Loucy (cell line): ENCODE data around the gene FOSB.

Experiments
- H2AFZ ChIP-seq: fragments of 200-600 bp; sonication (generic); 2 replicates; pipeline ENCODE4 v1.6.0; 2016; ENCODE audit warnings: antibody characterized with exemption, mild to moderate bottlenecking, low read length, moderate library complexity
- H3F3A ChIP-seq: fragments of 200-600 bp; 2 replicates; pipeline ENCODE4 v1.6.0; 2016; ENCODE audit warnings: antibody characterized with exemption, low read depth, mild to moderate bottlenecking
- H3K27me3 ChIP-seq: fragments of 200-600 bp; sonication (generic); 2 replicates; pipeline ENCODE4 v1.6.1; 2014; ENCODE audit warnings: low read length, mild to moderate bottlenecking; ENCODE audit not compliant: insufficient read depth, poor library complexity, severe bottlenecking
- H3K36me3 ChIP-seq: fragments of 200-600 bp; sonication (generic); 2 replicates; pipeline ENCODE4 v1.6.1; 2016; ENCODE audit warnings: low read length; ENCODE audit not compliant: insufficient read depth
- H3K4me1 ChIP-seq: fragments of 200-600 bp; sonication (generic); 2 replicates; pipeline ENCODE4 v1.5.1; 2014; ENCODE audit warnings: low read length, mild to moderate bottlenecking; ENCODE audit not compliant: insufficient read depth, poor library complexity, severe bottlenecking
- H3K4me2 ChIP-seq: fragments of 200-600 bp; sonication (generic); 2 replicates; pipeline ENCODE4 v1.6.0; 2014; ENCODE audit warnings: antibody characterized with exemption, low read length, low read depth, mild to moderate bottlenecking; ENCODE audit not compliant: poor library complexity, severe bottlenecking
- H3K4me3 ChIP-seq: fragments of 200-600 bp; sonication (generic); 2 replicates; pipeline ENCODE4 v1.5.1; 2014; ENCODE audit warnings: low read length, mild to moderate bottlenecking, mixed read lengths; ENCODE audit not compliant: poor library complexity, severe bottlenecking
- H3K79me2 ChIP-seq: fragments of 200-600 bp; sonication (generic); 2 replicates; pipeline ENCODE4 v1.6.1; 2014; ENCODE audit warnings: low read length; ENCODE audit not compliant: insufficient read depth
- H3K9ac ChIP-seq: fragments of 200-600 bp; sonication (generic); 2 replicates; pipeline ENCODE4 v1.6.0; 2014; ENCODE audit warnings: mild to moderate bottlenecking, low read depth, low read length, moderate library complexity; ENCODE audit not compliant: poor library complexity, severe bottlenecking
- H3K9me2 ChIP-seq: fragments of 200-600 bp; sonication (generic); replicated peaks from 2 replicates; pipeline ENCODE4 v1.6.1; 2016; ENCODE audit warnings: low read depth, low read length, mixed read lengths
- H3K9me3 ChIP-seq: fragments of 200-600 bp; sonication (generic); 2 replicates; pipeline ENCODE4 v1.6.1; 2014; ENCODE audit warnings: mild to moderate bottlenecking, antibody characterized with exemption, low read length, low read depth; ENCODE audit not compliant: insufficient read depth
- H4K20me1 ChIP-seq: fragments of 200-600 bp; sonication (generic); 2 replicates; pipeline ENCODE4 v1.6.0; 2014; ENCODE audit warnings: antibody characterized with exemption, low read length, mild to moderate bottlenecking; ENCODE audit not compliant: insufficient read depth, poor library complexity, severe bottlenecking
- EZH2phosphoT487 ChIP-seq: fragments of 200-600 bp; IDR thresholded peaks from 2 replicates; pipeline ENCODE4 v1.6.1; 2018; ENCODE audit warnings: antibody characterized with exemption, mild to moderate bottlenecking, moderate library complexity, borderline replicate concordance
- TF ChIP-seq, protein P1 (sequence below): fragments of 200-600 bp; sonication (generic); conservative IDR thresholded peaks from 2 replicates; pipeline ENCODE4 v1.5.1; 2014; ENCODE audit warnings: mild to moderate bottlenecking, antibody characterized with exemption, low read length

Gene FOSB

DNA sequence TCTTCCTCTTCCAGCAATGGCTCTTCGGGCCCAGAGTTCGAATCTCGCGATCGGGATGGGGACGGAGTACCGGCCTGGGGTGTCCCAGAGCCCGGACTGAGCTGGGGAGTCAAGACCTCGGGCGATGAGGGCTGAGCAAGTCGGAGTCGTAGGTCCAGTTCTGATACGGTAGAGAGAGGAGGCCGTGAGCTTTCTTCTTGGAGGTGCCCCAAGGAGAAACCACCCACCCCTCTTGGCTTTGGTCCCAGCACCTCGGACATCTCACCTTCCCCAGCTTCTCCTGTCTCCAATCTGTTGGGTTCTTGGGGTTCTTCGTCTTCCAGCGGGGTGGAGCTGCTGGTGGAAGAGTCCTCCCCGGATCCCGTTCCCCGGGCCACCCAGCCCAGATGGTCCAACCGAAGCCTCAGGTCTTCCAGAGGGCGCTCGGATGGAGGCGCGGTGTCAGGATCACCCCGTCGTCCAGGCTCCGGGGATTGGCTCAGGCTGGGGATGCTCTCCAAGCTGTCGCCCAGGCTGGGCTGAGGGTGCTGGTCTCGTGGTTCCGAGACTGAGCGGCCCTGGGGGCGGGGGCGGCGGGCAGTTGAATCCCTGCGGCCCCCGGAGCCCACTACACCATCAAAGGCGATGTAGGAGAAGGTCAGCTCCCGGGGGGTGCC is 26.6 kb downstream of the FOSB start:
- H3K9ac ChIP-seq, result no peak overlapping the region
- no peaks in the 10 kb centered on the region for H3K27me3 ChIP-seq
- H4K20me1 ChIP-seq, result peaks cover 7% of the 10 kb centered on the region
- no peaks in the 10 kb centered on the region for H3K36me3 ChIP-seq
- H3K9me3 ChIP-seq, result no peaks in the 10 kb centered on the region
- H3K4me3 ChIP-seq, result no peak overlapping the region
- no peaks in the 10 kb centered on the region for H3K9me2 ChIP-seq
- H3K4me2 ChIP-seq, result no peak overlapping the region
- TF ChIP-seq, protein P1, sequence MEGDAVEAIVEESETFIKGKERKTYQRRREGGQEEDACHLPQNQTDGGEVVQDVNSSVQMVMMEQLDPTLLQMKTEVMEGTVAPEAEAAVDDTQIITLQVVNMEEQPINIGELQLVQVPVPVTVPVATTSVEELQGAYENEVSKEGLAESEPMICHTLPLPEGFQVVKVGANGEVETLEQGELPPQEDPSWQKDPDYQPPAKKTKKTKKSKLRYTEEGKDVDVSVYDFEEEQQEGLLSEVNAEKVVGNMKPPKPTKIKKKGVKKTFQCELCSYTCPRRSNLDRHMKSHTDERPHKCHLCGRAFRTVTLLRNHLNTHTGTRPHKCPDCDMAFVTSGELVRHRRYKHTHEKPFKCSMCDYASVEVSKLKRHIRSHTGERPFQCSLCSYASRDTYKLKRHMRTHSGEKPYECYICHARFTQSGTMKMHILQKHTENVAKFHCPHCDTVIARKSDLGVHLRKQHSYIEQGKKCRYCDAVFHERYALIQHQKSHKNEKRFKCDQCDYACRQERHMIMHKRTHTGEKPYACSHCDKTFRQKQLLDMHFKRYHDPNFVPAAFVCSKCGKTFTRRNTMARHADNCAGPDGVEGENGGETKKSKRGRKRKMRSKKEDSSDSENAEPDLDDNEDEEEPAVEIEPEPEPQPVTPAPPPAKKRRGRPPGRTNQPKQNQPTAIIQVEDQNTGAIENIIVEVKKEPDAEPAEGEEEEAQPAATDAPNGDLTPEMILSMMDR, result no peak
- TF ChIP-seq EZH2phosphoT487, result no peak
- H3K79me2 ChIP-seq, result no peaks in the 10 kb centered on the region
- no peak overlapping the region for H2AFZ ChIP-seq
- H3K4me1 ChIP-seq, result peaks cover 4% of the 10 kb centered on the region
- H3F3A ChIP-seq, result no peaks in the 10 kb centered on the region

DNA sequence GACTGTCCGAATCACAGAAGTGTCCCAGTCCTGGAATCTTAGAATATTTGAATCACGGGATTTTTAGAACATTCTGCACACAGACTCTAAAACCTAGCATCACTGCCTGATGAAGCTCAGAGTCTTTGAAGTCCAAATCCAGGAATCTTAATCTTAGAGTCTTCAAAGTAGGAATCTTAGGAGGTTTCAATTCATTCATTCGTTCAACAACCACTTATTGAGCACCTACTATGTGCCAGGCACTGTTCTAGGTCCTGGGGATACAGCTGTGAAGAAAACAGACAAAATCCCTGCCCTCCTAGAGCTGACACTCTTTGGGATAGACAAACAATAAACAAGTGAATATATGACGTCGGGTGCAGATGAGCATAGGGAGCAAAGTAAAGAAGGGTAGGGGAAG is 27.4 kb downstream of the FOSB start:
- TF ChIP-seq, protein P1, result no peak
- TF ChIP-seq EZH2phosphoT487, result no peak
- H3K36me3 ChIP-seq, result no peaks in the 10 kb centered on the region
- H3K9me3 ChIP-seq, result no peaks in the 10 kb centered on the region
- H3K79me2 ChIP-seq, result no peaks in the 10 kb centered on the region
- no peak overlapping the region for H3K9ac ChIP-seq
- no peak overlapping the region for H3K4me2 ChIP-seq
- H2AFZ ChIP-seq, result no peak overlapping the region
- H3K9me2 ChIP-seq, result no peaks in the 10 kb centered on the region
- H3K4me3 ChIP-seq, result no peak overlapping the region
- peaks cover 4% of the 10 kb centered on the region for H3K4me1 ChIP-seq
- no peaks in the 10 kb centered on the region for H3K27me3 ChIP-seq
- no peaks in the 10 kb centered on the region for H3F3A ChIP-seq
- H4K20me1 ChIP-seq, result peaks cover 7% of the 10 kb centered on the region

DNA sequence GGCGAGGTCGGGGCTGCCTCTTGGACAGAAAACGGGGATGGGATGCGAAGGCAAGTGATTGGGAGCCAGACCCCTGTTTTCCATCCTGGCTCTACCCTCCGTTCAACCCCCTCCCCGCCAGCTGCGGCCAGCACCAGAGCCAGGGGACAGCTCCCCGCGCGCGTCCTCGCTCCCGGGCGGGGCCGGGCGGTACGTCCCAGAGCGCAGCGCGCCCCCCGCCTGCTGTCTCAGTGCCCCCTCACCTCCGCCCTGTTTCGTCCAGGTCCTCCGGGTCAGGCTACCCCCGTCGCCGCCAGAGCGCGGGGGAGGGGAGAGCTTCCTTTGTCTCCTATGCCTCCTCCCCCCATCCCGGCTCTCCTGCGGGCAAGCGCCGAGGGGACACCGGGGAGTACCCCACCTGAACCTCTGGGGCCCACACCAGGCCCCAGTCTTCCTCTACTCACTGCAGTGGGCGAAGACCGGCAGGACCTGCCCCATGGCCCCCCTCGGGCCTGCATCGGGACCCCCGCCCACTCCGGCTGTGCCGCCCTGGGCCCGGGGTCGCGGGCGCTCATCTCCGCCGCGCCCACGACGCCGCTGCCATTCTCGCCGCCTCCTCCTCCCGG is 28.7 kb downstream of the FOSB start:
- Histone ChIP-seq H3K9ac (no peak overlapping the region), H3K36me3 (no peaks in the 10 kb centered on the region), H3K9me3 (no peaks in the 10 kb centered on the region), H3K27me3 (no peaks in the 10 kb centered on the region), H3F3A (no peaks in the 10 kb centered on the region), H3K79me2 (no peaks in the 10 kb centered on the region), H2AFZ (peak overlapping the region; percentile 52; the same call in 1 of the 2 replicates), H4K20me1 (peaks cover 7% of the 10 kb centered on the region), H3K4me1 (peaks cover 4% of the 10 kb centered on the region), H3K9me2 (no peaks in the 10 kb centered on the region), H3K4me2 (peak overlapping the region; percentile 79), H3K4me3 (peak overlapping the region; percentile 72)
- TF ChIP-seq, protein P1, result no peak
- TF ChIP-seq EZH2phosphoT487, result no peak
